ENCODE data around the gene FCRLA. TPM values are rescaled to one million over a fixed set of nuclear protein-coding genes. Genes with fewer than 3 reads are reported as not detected.
"Not testable (repeated sequence)": the region's sequence is repeated elsewhere in the genome, so short reads cannot be mapped to it uniquely, and the experiment has no call there.

The FCRLA gene, protein sequence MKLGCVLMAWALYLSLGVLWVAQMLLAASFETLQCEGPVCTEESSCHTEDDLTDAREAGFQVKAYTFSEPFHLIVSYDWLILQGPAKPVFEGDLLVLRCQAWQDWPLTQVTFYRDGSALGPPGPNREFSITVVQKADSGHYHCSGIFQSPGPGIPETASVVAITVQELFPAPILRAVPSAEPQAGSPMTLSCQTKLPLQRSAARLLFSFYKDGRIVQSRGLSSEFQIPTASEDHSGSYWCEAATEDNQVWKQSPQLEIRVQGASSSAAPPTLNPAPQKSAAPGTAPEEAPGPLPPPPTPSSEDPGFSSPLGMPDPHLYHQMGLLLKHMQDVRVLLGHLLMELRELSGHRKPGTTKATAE
- 0.12 and 0.15 TPM in 2 replicates for polyA plus RNA-seq (2011; rRNA removed)
- 0.30 TPM in 1 of 2 replicates, not detected in the other for polyA minus RNA-seq (2011; rRNA and poly(A)+ RNA removed)

- no peak within 1 kb of the TSS for H3K4me3 ChIP-seq (ENCODE audit: low read depth, low read length)
- no peaks in the 10 kb centered on the region for H3K27me3 ChIP-seq (ENCODE audit: control insufficient read depth, insufficient read depth, low read length)
- 0 out of 2 replicates have a peak, but pooled peaks cover 4% of the 10 kb centered on the region for H3K9me3 ChIP-seq (ENCODE audit: control insufficient read depth, insufficient read depth, low read length)
- TF ChIP-seq, protein P1, sequence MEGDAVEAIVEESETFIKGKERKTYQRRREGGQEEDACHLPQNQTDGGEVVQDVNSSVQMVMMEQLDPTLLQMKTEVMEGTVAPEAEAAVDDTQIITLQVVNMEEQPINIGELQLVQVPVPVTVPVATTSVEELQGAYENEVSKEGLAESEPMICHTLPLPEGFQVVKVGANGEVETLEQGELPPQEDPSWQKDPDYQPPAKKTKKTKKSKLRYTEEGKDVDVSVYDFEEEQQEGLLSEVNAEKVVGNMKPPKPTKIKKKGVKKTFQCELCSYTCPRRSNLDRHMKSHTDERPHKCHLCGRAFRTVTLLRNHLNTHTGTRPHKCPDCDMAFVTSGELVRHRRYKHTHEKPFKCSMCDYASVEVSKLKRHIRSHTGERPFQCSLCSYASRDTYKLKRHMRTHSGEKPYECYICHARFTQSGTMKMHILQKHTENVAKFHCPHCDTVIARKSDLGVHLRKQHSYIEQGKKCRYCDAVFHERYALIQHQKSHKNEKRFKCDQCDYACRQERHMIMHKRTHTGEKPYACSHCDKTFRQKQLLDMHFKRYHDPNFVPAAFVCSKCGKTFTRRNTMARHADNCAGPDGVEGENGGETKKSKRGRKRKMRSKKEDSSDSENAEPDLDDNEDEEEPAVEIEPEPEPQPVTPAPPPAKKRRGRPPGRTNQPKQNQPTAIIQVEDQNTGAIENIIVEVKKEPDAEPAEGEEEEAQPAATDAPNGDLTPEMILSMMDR (IDR thresholded peaks at IDR 0.05; ENCODE audit: low read depth, low read length), result no peak
- ChIA-PET POLR2A (interaction anchor here (0.6 kb wide), 1 partner anchor 22 kb away, joined by 7 read pairs; no protein-coding TSS in a partner anchor), CTCF (interaction anchor here (1.0 to 1.1 kb wide), 2 partner anchors 20 to 32 kb away, joined by 3 read pairs; no protein-coding TSS in a partner anchor)
- H3K27ac ChIP-seq (ENCODE audit: low read depth, low read length), result peak within 1 kb of the TSS; percentile 90
- peak; percentile 70 for DNase-seq (ENCODE audit: low read depth, low spot score)
Measured at GRCh38 chr1:161706482-161707347, at the start of gene FCRLA. Gene FCRLA (plus strand): TSS chr1:161707229. CDS start chr1:161707265, 36 bp downstream.

DNA sequence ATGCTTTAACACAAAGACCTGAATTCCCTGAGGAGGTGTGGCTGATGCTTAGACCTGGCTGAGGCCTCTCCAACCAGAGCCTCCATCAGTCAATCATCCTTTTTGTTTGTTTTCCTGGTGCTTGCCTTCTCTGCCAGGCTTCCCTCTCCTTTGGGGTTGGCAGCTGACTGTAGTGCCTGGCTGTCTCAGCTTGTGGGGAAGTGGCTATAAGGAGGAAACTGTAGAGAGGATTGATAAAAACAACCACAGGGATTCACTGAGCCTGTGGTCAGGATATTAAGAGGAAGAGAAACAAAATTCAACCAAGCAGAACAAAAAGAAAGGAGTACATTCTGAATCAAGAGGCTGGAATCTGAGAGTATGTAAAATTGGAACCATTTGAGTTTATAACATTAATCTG, 48.5 kb upstream of the FCRLA start:
- H3K27ac ChIP-seq (ENCODE audit: low read depth, low read length); POLR2A ChIA-PET; H3K27me3 ChIP-seq (ENCODE audit: control insufficient read depth, insufficient read depth, low read length); CTCF ChIA-PET; DNase-seq (ENCODE audit: low read depth, low spot score); H3K9me3 ChIP-seq (ENCODE audit: control insufficient read depth, insufficient read depth, low read length); H3K4me3 ChIP-seq (ENCODE audit: low read depth, low read length): not testable (repeated sequence)

DNA sequence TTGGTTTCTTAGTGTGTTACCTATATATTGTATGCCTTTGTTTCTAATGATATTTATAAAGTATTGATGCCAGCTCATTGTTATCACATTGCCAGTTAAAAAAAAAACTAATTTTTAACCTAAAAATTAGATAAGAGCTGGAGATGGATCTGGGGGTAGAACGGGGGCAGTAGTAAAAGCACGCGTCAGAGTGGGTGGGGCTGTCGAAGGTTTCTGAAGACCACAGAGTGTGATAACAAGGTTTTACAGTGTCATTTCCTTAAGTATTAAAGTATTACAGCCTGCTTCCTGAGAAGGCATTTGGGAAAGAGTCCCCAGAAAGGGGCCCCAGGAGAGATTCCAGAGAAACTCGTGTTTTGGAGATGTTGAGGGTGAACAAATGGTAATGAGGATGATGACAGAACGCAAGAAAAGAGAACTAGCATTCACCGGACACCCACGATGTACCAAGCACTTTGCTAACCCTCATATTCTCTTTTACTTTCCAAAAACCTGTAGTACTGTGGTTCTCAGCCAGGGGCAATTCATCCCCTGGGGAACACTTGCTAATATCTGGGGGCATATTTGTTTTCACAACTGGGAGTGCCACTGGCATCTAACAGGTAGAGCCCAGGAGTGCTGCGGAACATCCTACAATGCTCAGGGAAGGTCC, 45.2 kb upstream of the FCRLA start:
- CTCF ChIA-PET; H3K27ac ChIP-seq (ENCODE audit: low read depth, low read length); H3K4me3 ChIP-seq (ENCODE audit: low read depth, low read length); H3K27me3 ChIP-seq (ENCODE audit: control insufficient read depth, insufficient read depth, low read length); POLR2A ChIA-PET; DNase-seq (ENCODE audit: low read depth, low spot score); H3K9me3 ChIP-seq (ENCODE audit: control insufficient read depth, insufficient read depth, low read length): not testable (repeated sequence)

DNA sequence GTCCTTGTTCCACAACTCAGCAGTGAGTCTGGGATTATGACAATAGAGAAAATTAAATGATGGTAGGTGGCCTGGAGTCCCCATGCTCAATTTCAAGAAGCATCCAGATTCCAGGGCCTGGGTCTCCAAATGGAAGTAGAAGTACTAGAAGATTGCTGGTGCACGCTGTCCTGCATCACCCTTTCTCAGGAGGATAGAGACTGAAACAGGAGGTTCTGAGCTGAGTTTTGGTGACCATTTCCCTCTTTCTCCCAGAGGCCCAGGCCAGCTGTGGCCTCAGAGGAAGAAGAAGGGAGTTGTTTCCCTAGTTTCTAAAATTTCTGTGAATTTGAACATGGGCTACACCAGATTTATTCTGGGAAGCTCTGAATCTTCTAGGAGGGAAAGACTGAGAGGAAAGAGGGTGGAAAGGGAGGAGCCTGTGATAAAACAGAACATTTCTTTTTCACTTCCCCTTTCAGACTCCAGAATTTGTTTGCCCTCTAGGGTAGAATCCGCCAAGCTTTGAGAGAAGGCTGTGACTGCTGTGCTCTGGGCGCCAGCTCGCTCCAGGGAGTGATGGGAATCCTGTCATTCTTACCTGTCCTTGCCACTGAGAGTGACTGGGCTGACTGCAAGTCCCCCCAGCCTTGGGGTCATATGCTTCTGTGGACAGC, 44.2 kb upstream of the FCRLA start, which contains the start of gene FCGR2B:
Gene FCGR2B (plus strand): TSS at position 460 of the 656 bp plus-strand sequence. CDS start 99 bp downstream, at position 559.
- DNase-seq (ENCODE audit: low read depth, low spot score); CTCF ChIA-PET; H3K9me3 ChIP-seq (ENCODE audit: control insufficient read depth, insufficient read depth, low read length); POLR2A ChIA-PET; H3K27ac ChIP-seq (ENCODE audit: low read depth, low read length); H3K4me3 ChIP-seq (ENCODE audit: low read depth, low read length); H3K27me3 ChIP-seq (ENCODE audit: control insufficient read depth, insufficient read depth, low read length): not testable (repeated sequence)

DNA sequence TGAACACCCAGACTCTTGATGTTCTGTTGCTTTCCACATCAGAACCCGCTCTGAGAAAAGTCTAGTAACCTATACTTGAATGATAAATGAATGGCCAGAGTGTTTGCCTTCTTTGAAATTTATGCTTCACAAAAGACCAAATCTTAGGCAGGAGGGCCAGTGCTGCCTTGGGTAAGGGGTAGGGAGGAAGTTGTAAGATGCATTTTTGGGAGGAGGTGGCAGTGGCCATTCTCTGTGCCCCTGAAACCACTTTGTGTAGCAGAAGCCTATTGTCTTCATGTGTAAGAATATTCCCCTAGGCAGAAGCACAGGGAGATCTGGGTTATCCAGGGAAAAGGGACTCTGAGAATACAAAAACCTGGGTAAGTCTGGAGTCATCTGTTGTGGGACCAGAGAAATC, 43.5 kb upstream of the FCRLA start:
- CTCF ChIA-PET; H3K4me3 ChIP-seq (ENCODE audit: low read depth, low read length); H3K9me3 ChIP-seq (ENCODE audit: control insufficient read depth, insufficient read depth, low read length); DNase-seq (ENCODE audit: low read depth, low spot score); H3K27ac ChIP-seq (ENCODE audit: low read depth, low read length); H3K27me3 ChIP-seq (ENCODE audit: control insufficient read depth, insufficient read depth, low read length); POLR2A ChIA-PET: not testable (repeated sequence)

DNA sequence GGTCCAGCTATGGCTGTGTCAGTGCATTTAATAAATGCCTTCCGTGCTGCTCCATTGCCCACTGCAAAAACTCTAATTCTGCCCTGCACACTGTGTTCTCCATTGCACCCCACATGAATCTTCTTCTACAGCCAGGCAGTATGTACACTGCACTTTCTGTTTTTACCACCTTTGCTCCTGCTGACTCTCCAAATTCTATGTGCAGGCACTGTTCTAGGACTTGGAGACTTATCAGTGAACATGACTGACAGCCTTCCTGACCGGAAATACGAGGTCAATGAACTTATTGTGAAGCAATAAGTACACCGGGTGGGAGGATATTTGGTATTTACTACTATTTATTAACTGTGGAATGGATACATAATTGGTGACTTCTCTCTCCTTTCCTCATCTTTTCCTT, 42.3 kb upstream of the FCRLA start:
- DNase-seq (ENCODE audit: low read depth, low spot score), result not testable (repeated sequence)

DNA sequence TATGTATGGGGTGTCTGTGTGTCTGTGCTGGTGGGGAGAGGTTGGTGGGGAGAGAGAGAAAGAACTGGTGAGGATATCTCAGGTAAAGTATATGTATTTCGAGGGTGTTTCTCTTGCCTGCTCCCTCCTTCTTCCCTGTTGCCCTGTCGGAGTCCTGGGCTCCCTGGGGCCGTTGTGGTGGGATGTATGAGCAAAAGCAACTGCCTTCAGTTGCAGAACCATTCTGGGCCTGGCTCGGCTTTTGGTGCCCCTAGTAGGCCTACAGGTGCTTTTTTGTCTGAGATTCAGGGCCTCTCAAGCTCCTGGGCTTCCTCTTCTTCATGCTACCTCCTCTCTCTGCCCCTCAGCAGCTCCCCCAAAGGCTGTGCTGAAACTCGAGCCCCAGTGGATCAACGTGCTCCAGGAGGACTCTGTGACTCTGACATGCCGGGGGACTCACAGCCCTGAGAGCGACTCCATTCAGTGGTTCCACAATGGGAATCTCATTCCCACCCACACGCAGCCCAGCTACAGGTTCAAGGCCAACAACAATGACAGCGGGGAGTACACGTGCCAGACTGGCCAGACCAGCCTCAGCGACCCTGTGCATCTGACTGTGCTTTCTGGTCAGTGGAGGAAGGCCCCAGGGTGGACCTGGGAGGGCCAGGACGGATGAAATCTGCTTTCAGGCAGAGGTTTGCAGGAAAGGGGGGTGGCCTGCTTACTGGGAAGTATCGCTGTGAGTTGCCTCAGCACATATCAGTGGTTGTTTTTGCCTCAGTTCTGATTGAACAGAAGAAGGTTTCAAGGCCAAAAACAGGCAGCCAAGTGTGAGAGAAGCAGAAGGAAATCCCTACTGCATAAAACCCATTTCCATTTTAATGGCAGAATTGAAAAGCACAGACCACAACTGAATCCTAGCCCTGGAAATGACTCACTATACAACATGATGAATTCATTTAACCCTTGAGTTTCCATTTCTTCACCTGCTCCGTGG, 35.7 kb upstream of the FCRLA start:
- CTCF ChIA-PET; H3K27me3 ChIP-seq (ENCODE audit: control insufficient read depth, insufficient read depth, low read length); H3K27ac ChIP-seq (ENCODE audit: low read depth, low read length); DNase-seq (ENCODE audit: low read depth, low spot score); H3K4me3 ChIP-seq (ENCODE audit: low read depth, low read length); H3K9me3 ChIP-seq (ENCODE audit: control insufficient read depth, insufficient read depth, low read length); POLR2A ChIA-PET: not testable (repeated sequence)

More for the DNA sequence above, 42.3 kb upstream of the FCRLA start:
- H3K9me3 ChIP-seq (ENCODE audit: control insufficient read depth, insufficient read depth, low read length); H3K27ac ChIP-seq (ENCODE audit: low read depth, low read length); CTCF ChIA-PET; H3K4me3 ChIP-seq (ENCODE audit: low read depth, low read length); H3K27me3 ChIP-seq (ENCODE audit: control insufficient read depth, insufficient read depth, low read length); POLR2A ChIA-PET: not testable (repeated sequence)

- CTCF ChIA-PET; H3K27ac ChIP-seq (ENCODE audit: low read depth, low read length); H3K9me3 ChIP-seq (ENCODE audit: control insufficient read depth, insufficient read depth, low read length); H3K4me3 ChIP-seq (ENCODE audit: low read depth, low read length); H3K27me3 ChIP-seq (ENCODE audit: control insufficient read depth, insufficient read depth, low read length); DNase-seq (ENCODE audit: low read depth, low spot score); POLR2A ChIA-PET: not testable (repeated sequence)
Measured at GRCh38 chr1:161673437-161673836, 33.6 kb upstream of the FCRLA start.

- CTCF ChIA-PET; H3K4me3 ChIP-seq (ENCODE audit: low read depth, low read length); DNase-seq (ENCODE audit: low read depth, low spot score); POLR2A ChIA-PET; H3K9me3 ChIP-seq (ENCODE audit: control insufficient read depth, insufficient read depth, low read length); H3K27ac ChIP-seq (ENCODE audit: low read depth, low read length); H3K27me3 ChIP-seq (ENCODE audit: control insufficient read depth, insufficient read depth, low read length): not testable (repeated sequence)
Measured at GRCh38 chr1:161674447-161674846, 32.6 kb upstream of the FCRLA start.
